Globus pallidus (tissue), 1 donor: Measurements from ENCODE around the gene RTN4RL1.
A peak's percentile ranks its signal among the peaks of the same experiment; 100 is the strongest.

Experiments
- DNase-seq: peaks from one replicate; pipeline ENCODE4 v3.0.0-alpha.2; 2015; ENCODE audit warnings: low spot score

RTN4RL1 gene

GRCh38 chr17:2047590-2047989 is 22.5 kb upstream of the RTN4RL1 start:
- DNase-seq = no peak

GRCh38 chr17:2044263-2044894 is 19.2 kb upstream of the RTN4RL1 start:
- DNase-seq = no peak

- no peak for DNase-seq
Measured at GRCh38 chr17:2043785-2044184, 18.7 kb upstream of the RTN4RL1 start.

GRCh38 chr17:2042933-2043332 is 17.8 kb upstream of the RTN4RL1 start:
- DNase-seq = no peak

GRCh38 chr17:2042390-2042847 is 17.3 kb upstream of the RTN4RL1 start:
- DNase-seq = no peak

- DNase-seq = peak; percentile 90
Measured at GRCh38 chr17:2041561-2042389, 16.6 kb upstream of the RTN4RL1 start, which contains the start of gene OVCA2. Gene OVCA2, plus strand, starts transcription at chr17:2042022. Its CDS starts 26 bp downstream, at chr17:2042048.

- DNase-seq = no peak
Measured at GRCh38 chr17:2040942-2041560, 15.9 kb upstream of the RTN4RL1 start.

GRCh38 chr17:2040219-2040827 is 15.2 kb upstream of the RTN4RL1 start:
- no peak for DNase-seq

GRCh38 chr17:2037155-2037554 is 12.0 kb upstream of the RTN4RL1 start:
- no peak for DNase-seq

GRCh38 chr17:2035541-2036488 is 10.7 kb upstream of the RTN4RL1 start:
- DNase-seq = no peak

- no peak for DNase-seq
Measured at GRCh38 chr17:2034806-2035540, 9.8 kb upstream of the RTN4RL1 start.

- no peak for DNase-seq
Measured at GRCh38 chr17:2034157-2034556, 9.0 kb upstream of the RTN4RL1 start.

- DNase-seq = no peak
Measured at GRCh38 chr17:2033153-2033552, 8.0 kb upstream of the RTN4RL1 start.

GRCh38 chr17:2030779-2031163 is 5.6 kb upstream of the RTN4RL1 start:
- DNase-seq = no peak

- DNase-seq = peak; percentile 77
Measured at GRCh38 chr17:2029911-2030778, 5.0 kb upstream of the RTN4RL1 start, which contains the start of gene DPH1. Gene DPH1, plus strand, starts transcription at chr17:2030153. Its CDS starts 17 bp downstream, at chr17:2030170.

GRCh38 chr17:2028737-2029136 is 3.6 kb upstream of the RTN4RL1 start:
- DNase-seq = no peak

- no peak for DNase-seq
Measured at GRCh38 chr17:2028234-2028614, 3.1 kb upstream of the RTN4RL1 start.

GRCh38 chr17:2027528-2028233 is 2.5 kb upstream of the RTN4RL1 start:
- no peak for DNase-seq
